AG10803 (cell line): ENCODE measurements around the gene WNT9B.

Source experiments
- DNase-seq: peaks from one replicate; pipeline ENCODE4 v3.0.0; 2010; ENCODE audit warnings: low read depth
- H3K4me3 ChIP-seq: 2 replicates; pipeline ENCODE4 v1.5.1; 2011; ENCODE audit warnings: mild to moderate bottlenecking, low read length, control low read depth
- CTCF ChIP-seq: conservative IDR thresholded peaks from 2 replicates; pipeline ENCODE4 v1.5.1; 2011; ENCODE audit warnings: mild to moderate bottlenecking, low read length, control low read depth, inconsistent platforms

The WNT9B gene

DNA sequence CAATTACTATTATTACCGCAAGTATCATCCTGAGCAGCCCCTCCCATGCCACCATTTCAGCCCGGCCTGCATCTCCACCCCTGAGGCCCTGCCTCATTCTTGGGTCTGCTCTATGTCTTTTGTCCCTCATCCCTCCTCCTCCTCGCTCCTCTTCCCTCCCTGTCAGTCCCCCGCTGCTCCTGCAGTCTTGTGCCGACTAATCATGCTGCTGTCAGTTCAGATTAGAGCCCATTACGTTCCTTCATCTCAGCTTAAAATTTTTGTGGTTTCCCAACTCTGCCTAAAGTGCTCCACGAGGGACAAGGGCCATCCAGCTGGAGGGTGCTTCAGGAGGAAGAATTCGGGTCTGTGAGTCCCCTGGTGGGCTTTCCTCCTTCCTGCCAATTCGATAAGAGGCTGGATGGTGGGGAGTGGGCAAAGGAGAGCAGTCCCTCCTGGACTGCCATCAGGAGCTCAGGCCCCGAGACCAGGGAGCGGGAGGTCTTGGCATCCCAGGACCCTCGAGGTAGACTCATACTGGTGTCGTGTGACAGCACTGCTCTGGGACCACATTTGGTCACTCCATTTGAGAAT is 38.7 kb downstream of the WNT9B start:
- no peak overlapping the region for H3K4me3 ChIP-seq
- DNase-seq = no peak
- no peak for TF ChIP-seq CTCF

DNA sequence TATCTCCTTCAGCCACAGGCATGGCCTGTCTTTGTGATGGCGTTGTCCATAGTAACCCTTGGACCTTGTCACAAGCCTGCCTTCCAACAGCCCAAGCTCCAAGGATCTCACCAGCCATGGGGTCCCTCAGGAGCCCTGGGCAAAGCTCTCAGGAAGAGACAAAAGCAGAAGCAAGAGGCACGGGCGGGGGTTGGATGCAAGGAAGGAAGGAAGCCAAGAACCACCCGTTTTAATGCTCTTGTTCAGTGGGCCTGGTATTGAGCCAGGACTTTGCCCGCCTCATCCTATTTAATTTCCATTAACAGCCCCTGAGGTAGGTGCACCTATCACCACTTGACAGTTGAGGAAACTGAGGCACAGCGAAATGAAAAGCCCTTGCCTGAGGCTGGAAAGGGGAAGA is 39.3 kb downstream of the WNT9B start:
- H3K4me3 ChIP-seq = no peak overlapping the region
- TF ChIP-seq CTCF = no peak
- DNase-seq = no peak

- no peak for DNase-seq
- TF ChIP-seq CTCF = no peak
- H3K4me3 ChIP-seq = no peak overlapping the region
Observed at GRCh38 chr17:46892192-46892703, 40.9 kb downstream of the WNT9B start.

DNA sequence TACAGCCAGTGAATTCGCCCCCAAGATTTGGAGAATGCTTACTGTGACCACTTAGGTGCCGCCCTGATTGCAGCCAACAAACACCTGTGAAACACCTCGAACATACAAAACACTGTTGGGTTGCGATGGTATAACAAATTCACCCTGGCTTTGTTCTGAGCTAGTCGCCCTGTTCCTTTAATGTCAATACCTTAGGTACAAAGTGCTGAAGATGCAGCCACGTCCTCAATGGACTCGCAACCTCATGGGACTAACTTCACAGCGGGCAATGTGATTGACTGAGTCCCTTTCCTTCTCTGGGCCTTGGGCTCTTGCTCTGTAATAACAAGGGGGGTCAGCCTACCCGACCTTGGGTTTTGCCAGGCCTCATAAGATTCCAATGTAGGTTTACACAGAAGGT is 42.6 kb downstream of the WNT9B start:
- no peak for DNase-seq
- TF ChIP-seq CTCF = no peak
- H3K4me3 ChIP-seq = no peak overlapping the region

DNA sequence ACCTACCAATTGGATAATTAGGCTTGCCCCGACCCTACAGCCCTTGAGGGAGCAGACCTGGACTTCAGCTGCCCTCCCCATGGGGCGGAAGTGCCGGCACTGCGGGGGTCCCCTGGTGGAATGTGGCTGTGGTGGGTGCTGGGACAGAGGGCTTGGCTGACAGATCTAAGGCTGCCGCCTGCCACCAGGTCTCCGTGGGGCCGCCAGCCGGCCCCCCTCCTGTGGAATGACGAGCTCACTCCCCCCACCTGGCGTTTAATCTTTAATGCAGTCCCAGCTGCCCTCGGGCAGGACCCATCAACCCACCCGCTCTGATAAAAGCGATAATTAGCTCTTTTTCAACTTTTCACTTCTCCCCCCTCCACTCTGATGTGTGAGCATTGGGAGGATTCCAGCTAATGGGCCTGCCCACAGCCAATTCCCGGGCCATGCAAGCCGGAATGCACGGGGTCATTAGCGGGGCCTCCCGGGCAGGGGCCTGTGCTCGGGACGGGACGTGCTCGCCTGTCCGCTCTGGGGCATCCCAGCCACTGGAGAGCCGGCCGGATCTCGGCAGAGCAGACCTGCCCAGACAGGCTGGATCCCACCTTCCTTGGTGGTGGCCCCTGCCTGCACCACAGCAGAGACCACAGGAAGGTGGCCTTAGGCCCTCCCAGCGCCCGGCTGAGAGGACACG is 43.2 kb downstream of the WNT9B start:
- no peak for TF ChIP-seq CTCF
- no peak overlapping the region for H3K4me3 ChIP-seq
- DNase-seq = no peak

GRCh38 chr17:46895171-46895570 is 43.8 kb downstream of the WNT9B start:
- H3K4me3 ChIP-seq = no peak overlapping the region
- DNase-seq = no peak
- no peak for TF ChIP-seq CTCF

- no peak for TF ChIP-seq CTCF
- DNase-seq = no peak
- no peak overlapping the region for H3K4me3 ChIP-seq
Observed at GRCh38 chr17:46896991-46897390, 45.6 kb downstream of the WNT9B start.
